PC-9 (cell line): ENCODE results near the gene CCDC28B. TPM values are rescaled to one million over a fixed set of nuclear protein-coding genes. Genes with fewer than 3 reads are reported as not detected.

ENCODE experiments used
- BruUV-seq: library from RNA; stranded (reverse); fragments of 400-500 nt; replicated peaks from 2 replicates; lab custom pipeline; 2021; lab: Mats Ljungman, UMichigan
- CTCF ChIA-PET: fragments of 300-600 bp; sonication (Branson Sonifier 250); formaldehyde crosslinking; loops from one replicate; lab custom pipeline; 2022; ENCODE audit warnings: antibody characterized with exemption; lab: Charles Lee
- POLR2A ChIA-PET: fragments of 300-600 bp; sonication (Branson Sonifier 250); formaldehyde crosslinking; loops from one replicate; lab custom pipeline; 2022; ENCODE audit warnings: antibody characterized with exemption; ENCODE audit not compliant: unreplicated experiment; lab: Charles Lee
- DNase-seq, 2 experiments: peaks; one replicate each; pipeline versions ENCODE4 v3.0.0 to v3.0.0-alpha.2; 2015 to 2022; ENCODE audit warnings: mixed read lengths in 1 of 2
- H2AFZ ChIP-seq: fragments of 200-600 bp; sonication (generic); 2 replicates; pipeline ENCODE4 v1.8.1; 2017; ENCODE audit warnings: antibody characterized with exemption
- H3F3A ChIP-seq: fragments of 200-600 bp; sonication (generic); 2 replicates; pipeline ENCODE4 v1.8.1; 2017; ENCODE audit warnings: antibody characterized with exemption, mild to moderate bottlenecking, low read depth; ENCODE audit not compliant: insufficient read depth
- H3K27ac ChIP-seq: fragments of 200-600 bp; sonication (generic); 2 replicates; pipeline ENCODE4 v1.6.1; 2016; ENCODE audit warnings: mixed run types
- H3K27me3 ChIP-seq: fragments of 200-600 bp; sonication (generic); 2 replicates; pipeline ENCODE4 v1.6.1; 2016; ENCODE audit warnings: low read depth, mixed run types; ENCODE audit not compliant: insufficient read depth
- H3K36me3 ChIP-seq: fragments of 200-600 bp; sonication (generic); 2 replicates; pipeline ENCODE4 v1.6.1; 2016; ENCODE audit warnings: low read depth, mixed run types
- H3K4me1 ChIP-seq: fragments of 200-600 bp; sonication (generic); replicated peaks from 2 replicates; pipeline ENCODE4 v1.6.1; 2016; ENCODE audit warnings: mixed run types; ENCODE audit not compliant: insufficient read depth
- H3K4me2 ChIP-seq: fragments of 200-600 bp; sonication (generic); 2 replicates; pipeline ENCODE4 v1.6.1; 2017; ENCODE audit warnings: mixed run types
- H3K4me3 ChIP-seq: fragments of 200-600 bp; sonication (generic); 2 replicates; pipeline ENCODE4 v1.6.1; 2016; ENCODE audit warnings: mixed run types
- H3K79me2 ChIP-seq: fragments of 200-600 bp; sonication (generic); 2 replicates; pipeline ENCODE4 v1.6.1; 2017; ENCODE audit warnings: low read depth, mixed run types
- H3K9me2 ChIP-seq: fragments of 200-600 bp; sonication (generic); 2 replicates; pipeline ENCODE4 v1.8.1; 2017; ENCODE audit warnings: mild to moderate bottlenecking; ENCODE audit not compliant: insufficient read depth
- H3K9me3 ChIP-seq: fragments of 200-600 bp; sonication (generic); 2 replicates; pipeline ENCODE4 v1.8.1; 2016; ENCODE audit warnings: low read depth; ENCODE audit not compliant: insufficient read depth
- H4K20me1 ChIP-seq: fragments of 200-600 bp; sonication (generic); 2 replicates; pipeline ENCODE4 v1.8.1; 2017; ENCODE audit not compliant: insufficient read depth
- EZH2 ChIP-seq: fragments of 200-600 bp; sonication (generic); IDR thresholded peaks from 2 replicates; pipeline ENCODE4 v1.8.0; 2017; ENCODE audit warnings: antibody characterized with exemption, low read depth
- intact Hi-C: fragments of 100-400 bp; cut with micrococcal nuclease; formaldehyde crosslinking; loops from one replicate; pipeline ENCODE4 v1.10.0; 2022; ENCODE audit not compliant: unreplicated experiment
- total RNA-seq: library from RNA; stranded (reverse); gene quantifications from 2 replicates; pipeline ENCODE4 v1.2.3, GENCODE V29; 2021
- TF ChIP-seq, protein P1 (sequence below): fragments of 200-600 bp; sonication (generic); conservative IDR thresholded peaks from 2 replicates; pipeline ENCODE4 v1.6.1; 2017; ENCODE audit warnings: mixed run types, antibody characterized with exemption, mild to moderate bottlenecking, moderate library complexity

CCDC28B gene
- total RNA-seq, 1 experiment from 2014 or later, result 4.4 TPM

DNA sequence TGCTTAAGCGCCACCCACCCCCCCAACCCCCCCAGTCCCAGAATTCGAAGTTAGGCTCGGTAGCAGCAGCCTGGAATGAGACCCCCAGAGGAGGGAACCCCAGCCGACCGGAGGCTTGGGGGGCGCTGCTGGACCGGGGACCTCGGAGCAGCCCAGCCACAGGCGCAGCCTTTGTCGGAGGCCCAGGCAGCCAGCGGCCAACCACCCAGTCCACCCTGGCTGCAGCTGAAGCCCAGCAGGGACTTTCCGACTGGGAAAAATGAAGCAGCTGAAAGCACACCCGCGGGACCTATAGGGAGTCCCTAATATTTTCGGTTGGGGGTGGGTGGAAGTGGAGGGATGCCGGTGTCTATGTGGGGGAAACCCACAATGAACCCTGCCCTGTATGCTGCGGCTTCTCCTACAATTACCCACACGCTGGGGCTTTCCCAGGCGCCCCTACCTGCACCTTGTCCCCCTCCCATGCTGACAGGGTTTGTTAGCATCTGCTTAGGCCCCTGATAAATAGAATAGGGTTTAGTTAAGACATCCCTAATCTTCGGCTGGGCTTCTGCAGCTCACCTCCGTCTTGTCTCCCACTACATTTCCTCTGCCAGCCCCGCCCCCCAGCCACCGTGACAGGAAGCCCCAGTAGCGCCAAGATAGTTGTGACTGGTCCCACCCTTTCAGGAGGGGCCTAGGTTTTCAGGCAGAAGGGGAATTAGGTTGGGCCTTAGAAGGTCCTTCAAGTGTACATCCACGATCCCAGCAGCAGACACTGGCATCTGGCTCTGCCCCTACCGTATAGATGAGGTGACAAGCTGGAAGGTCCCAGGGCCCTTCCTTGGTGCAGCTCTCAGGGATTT, 838 bp downstream of the CCDC28B start:
- H3F3A ChIP-seq, result peaks cover 49% of the 10 kb centered on the region
- no peak overlapping the region for H3K4me3 ChIP-seq
- H3K4me2 ChIP-seq, result peak overlapping the region; percentile 80
- H3K9me3 ChIP-seq, result no peaks in the 10 kb centered on the region
- TF ChIP-seq, protein P1, sequence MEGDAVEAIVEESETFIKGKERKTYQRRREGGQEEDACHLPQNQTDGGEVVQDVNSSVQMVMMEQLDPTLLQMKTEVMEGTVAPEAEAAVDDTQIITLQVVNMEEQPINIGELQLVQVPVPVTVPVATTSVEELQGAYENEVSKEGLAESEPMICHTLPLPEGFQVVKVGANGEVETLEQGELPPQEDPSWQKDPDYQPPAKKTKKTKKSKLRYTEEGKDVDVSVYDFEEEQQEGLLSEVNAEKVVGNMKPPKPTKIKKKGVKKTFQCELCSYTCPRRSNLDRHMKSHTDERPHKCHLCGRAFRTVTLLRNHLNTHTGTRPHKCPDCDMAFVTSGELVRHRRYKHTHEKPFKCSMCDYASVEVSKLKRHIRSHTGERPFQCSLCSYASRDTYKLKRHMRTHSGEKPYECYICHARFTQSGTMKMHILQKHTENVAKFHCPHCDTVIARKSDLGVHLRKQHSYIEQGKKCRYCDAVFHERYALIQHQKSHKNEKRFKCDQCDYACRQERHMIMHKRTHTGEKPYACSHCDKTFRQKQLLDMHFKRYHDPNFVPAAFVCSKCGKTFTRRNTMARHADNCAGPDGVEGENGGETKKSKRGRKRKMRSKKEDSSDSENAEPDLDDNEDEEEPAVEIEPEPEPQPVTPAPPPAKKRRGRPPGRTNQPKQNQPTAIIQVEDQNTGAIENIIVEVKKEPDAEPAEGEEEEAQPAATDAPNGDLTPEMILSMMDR, result no peak
- TF ChIP-seq EZH2, result no peak
- peaks cover 2% of the 10 kb centered on the region for H4K20me1 ChIP-seq
- BruUV-seq, result no TSS peak
- 0 out of 2 replicates have a peak, but pooled peaks cover 7% of the 10 kb centered on the region for H3K4me1 ChIP-seq
- H3K27ac ChIP-seq, result no peak overlapping the region
- H3K36me3 ChIP-seq, result peaks cover 7% of the 10 kb centered on the region; the same call in 1 of the 2 replicates
- H2AFZ ChIP-seq, result no peak overlapping the region
- POLR2A ChIA-PET, result interaction anchor here (0.7 kb wide), 1 partner anchor 135 kb away, joined by 3 read pairs; the partner anchor contains the start of gene MARCKSL1
- DNase-seq, result no peak
- H3K79me2 ChIP-seq, result 0 out of 2 replicates have a peak, but pooled peaks cover 6% of the 10 kb centered on the region
- CTCF ChIA-PET, result interaction anchor here (0.5 kb wide), 1 partner anchor 61 kb away, joined by 4 read pairs; no protein-coding TSS in a partner anchor
- intact Hi-C loops, result no loop called here
- no peaks in the 10 kb centered on the region for H3K27me3 ChIP-seq
- no peaks in the 10 kb centered on the region for H3K9me2 ChIP-seq

DNA sequence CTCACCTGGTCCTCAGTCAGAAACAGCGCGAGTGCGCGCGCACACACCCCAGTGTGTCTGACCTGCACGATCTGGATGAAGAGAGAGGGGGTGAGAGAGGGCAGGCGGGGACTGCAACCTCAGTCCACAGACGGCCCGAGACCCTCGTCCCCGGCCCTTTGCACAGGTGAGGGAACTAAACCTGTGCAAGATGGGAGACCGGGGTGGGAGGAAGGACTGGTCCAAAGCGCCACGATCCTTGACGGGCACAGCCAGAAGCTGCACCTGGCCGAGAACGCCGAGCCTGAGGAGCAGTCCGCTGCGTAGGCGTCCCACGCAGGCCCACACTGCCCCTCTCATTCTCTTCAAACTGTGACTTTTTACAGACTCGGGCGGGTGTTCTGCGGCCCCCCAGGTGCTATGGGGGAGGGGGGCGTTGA, 4.6 kb downstream of the CCDC28B start:
- H3K79me2 ChIP-seq, result 0 out of 2 replicates have a peak, but pooled peaks cover 15% of the 10 kb centered on the region
- no peak for DNase-seq
- H3K27ac ChIP-seq, result no peak overlapping the region
- peaks cover 38% of the 10 kb centered on the region for H3F3A ChIP-seq
- H4K20me1 ChIP-seq, result no peaks in the 10 kb centered on the region
- TF ChIP-seq, protein P1, result no peak
- TF ChIP-seq EZH2, result no peak
- 0 out of 2 replicates have a peak, but pooled peaks cover 10% of the 10 kb centered on the region for H3K36me3 ChIP-seq
- peak overlapping the region; percentile 78 for H3K4me3 ChIP-seq
- no peaks in the 10 kb centered on the region for H3K27me3 ChIP-seq
- TSS peak; percentile 18 for BruUV-seq
- intact Hi-C loops, result no loop called here
- CTCF ChIA-PET, result interaction anchor here (1.0 kb wide), 1 partner anchor 128 kb away, joined by 3 read pairs; no protein-coding TSS in a partner anchor
- H3K9me2 ChIP-seq, result no peaks in the 10 kb centered on the region
- POLR2A ChIA-PET, result interaction anchor here (0.7 kb wide), 1 partner anchor 87 kb away, joined by 3 read pairs; no protein-coding TSS in a partner anchor
- peaks cover 24% of the 10 kb centered on the region for H3K4me1 ChIP-seq
- H3K9me3 ChIP-seq, result no peaks in the 10 kb centered on the region
- H2AFZ ChIP-seq, result peak overlapping the region; percentile 85
- H3K4me2 ChIP-seq, result peak overlapping the region; percentile 97
